ENCODE data around the gene ZNF526. TPM values are rescaled to one million over a fixed set of nuclear protein-coding genes. Genes with fewer than 3 reads are reported as not detected.

ZNF526 gene
- total RNA-seq, 4 donors from 2014 or later = 4.3 to 6.3 (median 6.3) TPM

GRCh38 chr19:42271045-42271419 lies 50.9 kb downstream of the ZNF526 start:
- H3K27ac ChIP-seq = peak overlapping the region; percentile 87 to 100 (median 98)
- H3K27me3 ChIP-seq = no peaks in the 10 kb centered on the region
- no peak for DNase-seq (ENCODE audit: low spot score in 2 of 2)
- H3K4me3 ChIP-seq = peak overlapping the region; percentile 33 to 66 (median 52)
- WGBS, 2 donors = 47 to 49% methylated on average over 3 of the region's 3 CpGs
- peaks cover 0 to 64% (median 34%) of the 10 kb centered on the region in 4 donors for H3K4me1 ChIP-seq
- H3K36me3 ChIP-seq = peaks cover 0 to 45% (median 19%) of the 10 kb centered on the region in 3 donors
- H3K9me3 ChIP-seq = no peaks in the 10 kb centered on the region
- TF ChIP-seq POLR2A (IDR thresholded peaks at IDR 0.05) = no peak
- TF ChIP-seq EP300 (IDR thresholded peaks at IDR 0.05) = no peak
- TF ChIP-seq, protein P1, sequence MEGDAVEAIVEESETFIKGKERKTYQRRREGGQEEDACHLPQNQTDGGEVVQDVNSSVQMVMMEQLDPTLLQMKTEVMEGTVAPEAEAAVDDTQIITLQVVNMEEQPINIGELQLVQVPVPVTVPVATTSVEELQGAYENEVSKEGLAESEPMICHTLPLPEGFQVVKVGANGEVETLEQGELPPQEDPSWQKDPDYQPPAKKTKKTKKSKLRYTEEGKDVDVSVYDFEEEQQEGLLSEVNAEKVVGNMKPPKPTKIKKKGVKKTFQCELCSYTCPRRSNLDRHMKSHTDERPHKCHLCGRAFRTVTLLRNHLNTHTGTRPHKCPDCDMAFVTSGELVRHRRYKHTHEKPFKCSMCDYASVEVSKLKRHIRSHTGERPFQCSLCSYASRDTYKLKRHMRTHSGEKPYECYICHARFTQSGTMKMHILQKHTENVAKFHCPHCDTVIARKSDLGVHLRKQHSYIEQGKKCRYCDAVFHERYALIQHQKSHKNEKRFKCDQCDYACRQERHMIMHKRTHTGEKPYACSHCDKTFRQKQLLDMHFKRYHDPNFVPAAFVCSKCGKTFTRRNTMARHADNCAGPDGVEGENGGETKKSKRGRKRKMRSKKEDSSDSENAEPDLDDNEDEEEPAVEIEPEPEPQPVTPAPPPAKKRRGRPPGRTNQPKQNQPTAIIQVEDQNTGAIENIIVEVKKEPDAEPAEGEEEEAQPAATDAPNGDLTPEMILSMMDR (IDR thresholded peaks at IDR 0.05) = no peak

GRCh38 chr19:42271861-42272534 lies 51.9 kb downstream of the ZNF526 start:
- no peak overlapping the region for H3K4me3 ChIP-seq
- H3K27ac ChIP-seq = peak overlapping the region in 3 of 4 donors; percentile 87 to 100 (median 99)
- H3K36me3 ChIP-seq = peaks cover 0 to 47% (median 19%) of the 10 kb centered on the region in 3 donors
- no peaks in the 10 kb centered on the region for H3K27me3 ChIP-seq
- H3K9me3 ChIP-seq = no peaks in the 10 kb centered on the region
- no peak for TF ChIP-seq EP300 (IDR thresholded peaks at IDR 0.05)
- TF ChIP-seq, protein P1 (IDR thresholded peaks at IDR 0.05) = no peak
- WGBS, 2 donors = 83 to 86% methylated on average over 15 to 16 of the region's 35 CpGs
- peaks cover 0 to 74% (median 39%) of the 10 kb centered on the region in 4 donors for H3K4me1 ChIP-seq
- DNase-seq (ENCODE audit: low spot score in 2 of 2) = no peak

- Histone ChIP-seq H3K4me3 (no peak overlapping the region), H3K9me3 (no peaks in the 10 kb centered on the region), H3K27me3 (no peaks in the 10 kb centered on the region), H3K27ac (peak overlapping the region in 2 of 4 donors; percentile 38 to 100), H3K4me1 (peaks cover 0 to 76% (median 42%) of the 10 kb centered on the region in 4 donors), H3K36me3 (peaks cover 0 to 47% (median 19%) of the 10 kb centered on the region in 3 donors)
- TF ChIP-seq EP300 (IDR thresholded peaks at IDR 0.05) = no peak
- TF ChIP-seq POLR2A (IDR thresholded peaks at IDR 0.05) = no peak
- TF ChIP-seq, protein P1 (IDR thresholded peaks at IDR 0.05) = no peak
- WGBS, 2 donors = 86% methylated on average over 7 of the region's 9 CpGs; no CpG with 5 or more reads in 1 of the 2 donors
- DNase-seq (ENCODE audit: low spot score in 2 of 2) = no peak
These were observed 52.4 kb downstream of the ZNF526 start for GRCh38 chr19:42272535-42272897.

GRCh38 chr19:42272989-42273406 lies 52.9 kb downstream of the ZNF526 start:
- H3K9me3 ChIP-seq = no peaks in the 10 kb centered on the region
- WGBS, 2 donors = 93 to 95% methylated on average over 18 to 21 of the region's 23 CpGs
- no peak for DNase-seq (ENCODE audit: low spot score in 2 of 2)
- peaks cover 0 to 47% (median 19%) of the 10 kb centered on the region in 3 donors for H3K36me3 ChIP-seq
- H3K4me1 ChIP-seq = peaks cover 0 to 76% (median 44%) of the 10 kb centered on the region in 4 donors
- H3K27me3 ChIP-seq = no peaks in the 10 kb centered on the region
- peak overlapping the region in 2 of 4 donors; percentile 29 to 100 for H3K27ac ChIP-seq
- no peak overlapping the region for H3K4me3 ChIP-seq
- no peak for TF ChIP-seq POLR2A (IDR thresholded peaks at IDR 0.05)
- TF ChIP-seq, protein P1 (IDR thresholded peaks at IDR 0.05) = no peak

DNA sequence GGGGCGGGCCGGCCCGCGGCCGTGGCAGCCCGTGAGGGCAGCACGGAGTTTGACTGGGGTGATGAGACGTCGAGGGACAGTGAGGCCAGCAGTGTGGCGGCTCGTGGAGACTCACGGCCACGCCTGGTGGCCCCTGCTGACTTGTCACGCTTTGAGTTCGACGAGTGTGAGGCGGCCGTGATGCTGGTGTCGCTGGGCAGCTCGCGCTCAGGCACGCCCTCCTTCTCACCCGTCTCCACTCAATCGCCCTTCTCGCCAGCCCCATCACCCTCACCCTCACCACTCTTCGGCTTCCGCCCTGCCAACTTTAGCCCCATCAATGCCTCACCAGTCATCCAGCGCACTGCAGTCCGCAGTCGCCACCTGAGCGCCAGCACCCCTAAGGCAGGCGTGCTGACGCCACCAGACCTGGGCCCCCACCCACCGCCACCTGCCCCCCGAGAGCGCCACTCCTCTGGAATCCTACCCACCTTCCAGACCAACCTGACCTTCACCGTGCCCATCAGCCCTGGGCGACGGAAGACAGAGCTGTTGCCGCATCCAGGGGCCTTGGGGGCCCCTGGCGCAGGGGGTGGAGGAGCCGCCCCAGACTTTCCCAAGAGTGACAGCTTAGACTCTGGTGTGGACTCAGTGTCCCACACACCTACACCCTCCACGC lies 53.4 kb downstream of the ZNF526 start:
- peak overlapping the region in 2 of 4 donors; percentile 29 to 100 for H3K27ac ChIP-seq
- no peaks in the 10 kb centered on the region for H3K27me3 ChIP-seq
- WGBS, 2 donors = 90 to 93% methylated on average over 42 to 43 of the region's 43 CpGs
- H3K36me3 ChIP-seq = peaks cover 0 to 47% (median 19%) of the 10 kb centered on the region in 3 donors
- peaks cover 0 to 81% (median 50%) of the 10 kb centered on the region in 4 donors for H3K4me1 ChIP-seq
- TF ChIP-seq POLR2A (IDR thresholded peaks at IDR 0.05) (no peak), EP300 (IDR thresholded peaks at IDR 0.05) (no peak)
- TF ChIP-seq, protein P1 (IDR thresholded peaks at IDR 0.05) = no peak
- H3K4me3 ChIP-seq = no peak overlapping the region
- DNase-seq (ENCODE audit: low spot score in 2 of 2) = no peak
- no peaks in the 10 kb centered on the region for H3K9me3 ChIP-seq
